Right renal cortex interstitium (tissue), 3 donors: ENCODE results near the gene KRT32. TPM values are rescaled to one million over a fixed set of nuclear protein-coding genes. Genes with fewer than 3 reads are reported as not detected.
A peak's percentile ranks its signal among the peaks of the same experiment; 100 is the strongest.

ENCODE experiments used
- DNase-seq, 3 donors: peaks; one replicate each; pipeline ENCODE4 v3.0.0-alpha.2; 2013; ENCODE audit warnings: low read depth in 3 of 3, low spot score in 2 of 3
- polyA plus RNA-seq, 3 donors: library from polyadenylated mRNA; unstranded; fragments of 120-200 nt; gene quantifications; one replicate each; pipeline ENCODE4 v1.2.1, GENCODE V29; 2013; ENCODE audit not compliant: insufficient read length in 3 of 3

KRT32 gene
- polyA plus RNA-seq = not detected

DNA sequence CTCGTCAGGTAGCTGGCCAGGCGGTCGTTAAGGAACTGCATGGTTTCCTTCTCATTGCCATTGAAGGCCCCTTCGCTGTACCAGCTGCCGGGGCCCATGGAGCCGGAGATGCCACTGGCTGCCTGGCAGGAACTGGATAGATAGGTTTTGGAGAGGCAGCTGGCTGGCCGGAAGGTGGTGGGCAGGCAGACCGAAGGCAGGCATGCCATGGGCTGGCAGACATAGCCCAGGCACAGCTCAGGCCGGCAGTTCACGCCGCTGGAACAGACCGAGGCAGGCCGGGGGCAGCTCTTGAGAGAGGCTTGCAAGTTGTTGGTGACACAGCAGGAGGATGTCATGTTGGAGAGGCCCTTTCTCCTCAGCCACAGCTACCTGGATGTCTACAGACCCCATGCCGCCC, at the start of gene KRT32:
KRT32 (minus strand) TSS at position 399 of the 400 bp plus-strand sequence; CDS start at position 338, 61 bp downstream.
- no peak for DNase-seq

DNA sequence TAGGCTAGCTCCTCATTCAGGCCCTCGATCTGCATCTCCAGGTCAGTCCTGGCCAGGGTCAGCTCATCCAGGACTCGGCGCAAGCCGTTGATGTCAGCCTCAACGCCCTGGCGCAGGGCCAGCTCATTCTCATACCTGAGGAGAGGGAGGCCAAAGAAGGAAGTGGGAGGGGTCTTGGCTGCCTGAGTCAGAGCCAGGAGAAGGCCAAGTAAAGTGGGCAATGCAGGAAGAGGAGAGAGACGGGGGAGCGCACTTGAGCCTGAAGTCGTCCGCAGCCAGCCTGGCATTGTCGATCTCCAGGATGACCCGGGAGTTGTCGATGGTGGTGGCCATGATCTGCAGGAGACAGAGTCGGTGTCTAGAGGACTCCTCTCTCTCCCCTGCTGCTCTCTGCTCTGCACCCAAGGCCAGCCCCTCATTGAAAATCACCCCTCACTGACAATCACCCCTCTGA, 49.7 kb upstream of the KRT32 start:
- DNase-seq = no peak

DNA sequence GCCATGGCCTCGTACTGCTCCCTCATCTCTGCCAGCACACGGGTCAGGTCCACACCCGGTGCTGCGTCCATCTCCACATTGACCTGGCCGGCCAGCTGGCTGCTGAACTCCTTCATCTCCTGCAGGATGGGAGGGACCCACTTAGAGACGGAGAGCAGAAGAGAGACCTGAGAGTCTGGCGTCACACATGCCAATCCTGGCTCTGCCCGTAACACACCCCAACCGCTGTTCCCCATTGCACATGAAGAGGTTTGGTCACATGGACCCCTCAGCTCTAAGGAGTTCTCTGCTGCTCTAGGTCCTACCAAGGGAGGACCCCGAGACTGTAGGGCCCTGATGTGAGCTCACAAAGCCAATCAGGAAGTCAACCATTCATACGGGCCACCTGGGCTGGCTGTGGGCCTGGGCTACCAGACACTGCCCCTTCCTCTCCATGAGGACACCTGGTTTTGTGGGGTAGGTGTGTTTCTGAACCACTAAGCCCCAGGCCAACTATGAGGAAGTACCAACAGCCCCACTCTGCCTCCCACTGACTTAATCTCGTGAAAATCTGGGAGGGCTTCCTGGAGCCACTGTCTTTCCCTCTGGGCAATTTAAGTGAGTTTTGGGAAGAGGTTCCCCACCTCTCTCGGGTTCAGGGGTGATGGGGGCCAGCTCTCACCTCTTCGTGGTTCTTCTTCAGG, 49.1 kb upstream of the KRT32 start:
- no peak for DNase-seq

DNA sequence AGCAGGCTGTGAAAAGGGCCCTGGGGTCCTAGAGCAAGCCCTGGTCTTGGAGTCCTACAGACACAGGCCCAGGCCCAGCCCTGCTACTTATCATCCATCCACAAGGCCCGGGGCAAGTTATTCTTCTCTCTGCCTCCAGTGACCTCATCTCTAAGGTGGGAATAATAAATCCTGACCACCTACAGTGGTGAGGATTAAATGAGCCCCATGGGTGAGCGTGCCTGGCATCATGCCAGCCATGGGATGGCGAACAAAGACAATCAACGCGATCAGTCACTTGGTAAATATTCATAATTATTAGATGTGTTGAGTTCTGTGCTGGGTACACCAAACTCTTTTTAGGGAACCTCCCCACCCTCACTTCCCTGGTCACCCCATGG, 46.0 kb upstream of the KRT32 start:
- no peak for DNase-seq

DNA sequence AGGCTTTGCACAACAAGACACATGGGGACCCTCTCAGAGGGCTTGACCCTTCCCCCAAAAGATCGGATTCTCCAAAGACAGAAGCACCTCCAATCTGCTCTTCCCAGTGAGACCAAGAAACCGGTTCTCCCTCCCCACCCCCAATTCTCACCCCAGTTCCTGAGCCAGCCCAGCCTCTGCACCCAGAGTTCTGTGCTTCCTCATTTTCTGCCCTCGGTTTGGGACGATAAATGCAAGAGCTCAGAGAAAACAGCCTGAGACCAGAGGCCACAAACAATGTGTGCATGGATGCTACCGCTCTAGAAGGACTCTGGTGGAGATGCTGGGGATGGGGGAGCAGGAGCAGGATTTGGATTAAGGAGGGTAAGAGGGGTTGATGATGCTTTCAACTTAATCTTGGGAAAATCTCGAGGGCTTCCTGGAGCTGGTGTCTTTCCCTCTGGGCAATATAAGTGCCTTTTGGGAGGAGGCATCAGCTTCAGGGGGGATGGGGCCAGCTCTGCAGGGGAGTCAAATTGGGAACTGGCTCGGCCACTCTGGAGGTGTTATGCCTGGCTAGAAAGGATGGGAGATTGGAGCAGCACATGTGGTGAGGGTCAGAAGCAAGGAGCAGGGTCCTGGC, 45.5 kb upstream of the KRT32 start:
- no peak for DNase-seq

DNA sequence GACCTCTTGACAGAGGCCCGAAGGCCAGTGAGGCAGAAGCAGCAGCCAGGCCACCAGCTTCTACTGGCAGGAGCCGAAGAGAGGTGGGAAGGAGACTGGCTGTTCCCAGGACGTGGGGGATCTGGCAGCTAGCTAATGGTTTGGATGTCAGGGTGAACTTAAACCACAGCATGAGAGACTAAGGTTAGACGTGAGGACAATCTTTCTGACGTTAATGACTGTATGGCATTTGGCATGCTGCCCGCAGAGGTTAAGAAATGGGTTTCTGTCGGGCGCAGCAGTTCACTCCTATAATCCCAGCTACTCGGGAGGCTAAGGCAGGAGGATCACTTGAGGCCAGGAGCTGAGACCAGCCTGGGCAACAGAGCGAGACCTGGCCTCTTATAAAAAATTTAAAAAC, 44.5 kb upstream of the KRT32 start:
- DNase-seq = no peak

DNA sequence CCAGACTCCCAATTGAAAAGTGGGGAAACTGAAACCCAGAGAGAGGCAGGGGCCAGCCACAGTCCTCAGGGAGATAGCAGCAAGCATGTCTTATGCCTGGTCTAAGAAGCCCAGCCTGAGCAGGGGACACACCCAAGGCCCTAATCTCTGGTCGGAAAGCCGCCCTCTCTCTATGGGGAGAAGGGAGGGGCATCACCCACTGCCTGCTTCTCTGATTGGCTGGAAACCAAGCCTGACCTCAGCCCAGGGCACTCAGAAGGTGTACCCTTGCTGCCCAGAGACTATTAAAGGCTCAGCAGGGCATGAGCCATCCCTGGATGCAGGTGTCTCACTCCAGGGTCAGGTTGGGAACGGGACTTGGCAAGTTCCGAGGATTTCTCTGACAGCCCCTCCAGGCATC, 43.9 kb upstream of the KRT32 start:
- no peak for DNase-seq

DNA sequence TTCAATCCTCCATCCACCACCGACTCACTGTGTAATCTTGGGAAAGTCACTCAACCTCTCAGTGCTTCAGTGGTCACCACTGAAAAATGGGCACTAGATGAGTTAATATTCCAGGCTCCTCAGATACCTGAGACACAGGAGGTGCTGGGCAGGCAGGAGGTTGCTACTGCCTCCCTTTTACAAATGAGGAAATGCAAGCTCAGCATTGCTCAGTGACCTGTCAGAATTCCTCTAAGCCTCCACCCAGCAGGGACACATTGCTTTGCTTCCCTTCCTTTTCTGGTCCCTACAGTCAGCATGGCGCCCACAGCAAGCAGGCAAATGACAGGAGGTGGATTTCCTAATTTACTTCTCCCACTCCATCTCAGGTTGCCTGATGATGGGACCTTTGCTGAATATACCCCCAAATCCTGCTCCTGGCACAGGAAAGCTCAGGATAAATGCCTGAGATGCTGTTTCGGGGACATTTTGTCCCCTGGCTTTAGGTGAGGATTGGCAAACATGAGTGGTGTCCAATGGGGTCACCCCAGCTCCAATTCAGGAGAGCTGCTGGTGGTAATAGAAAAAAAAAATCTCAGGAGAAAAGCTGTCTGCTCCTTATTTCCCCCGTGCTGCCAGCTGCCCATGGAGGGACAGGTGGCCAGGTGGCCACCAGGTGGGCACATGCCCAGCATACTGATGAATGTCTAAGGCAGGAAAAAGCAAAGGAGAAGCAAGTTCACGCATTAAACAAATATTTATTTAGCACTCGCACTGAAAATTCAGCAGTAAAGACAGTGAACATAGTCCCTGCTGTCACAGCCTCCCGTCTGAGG, 43.3 kb upstream of the KRT32 start:
- DNase-seq = no peak

DNA sequence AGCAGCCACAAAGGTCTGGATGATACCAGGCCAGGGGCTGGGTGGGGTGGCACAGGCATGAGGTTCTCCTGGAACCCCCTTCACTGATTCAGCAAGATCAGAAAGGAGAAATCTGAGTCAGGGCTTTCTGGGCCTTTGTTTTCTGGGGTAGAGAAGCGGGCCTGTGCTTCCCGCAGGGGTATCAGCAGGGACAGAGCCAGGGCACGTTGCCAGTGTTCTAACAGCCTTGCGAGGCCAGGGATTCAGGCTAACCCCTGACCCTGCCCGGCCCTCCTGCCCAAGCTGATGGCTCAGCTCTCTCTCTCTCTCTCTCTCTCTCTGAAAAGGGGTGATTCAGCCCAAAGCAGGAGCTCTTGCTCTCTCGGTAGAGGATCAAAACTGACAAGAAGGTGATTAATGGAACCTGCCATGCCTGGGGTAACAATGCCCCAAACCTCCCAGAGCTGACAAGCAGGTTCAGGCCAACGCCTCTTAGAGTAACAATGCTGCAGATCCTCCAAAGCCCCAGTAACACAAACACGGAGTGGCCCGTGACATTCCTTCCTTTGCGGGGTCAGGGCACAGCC, 40.2 kb upstream of the KRT32 start:
- no peak for DNase-seq

DNA sequence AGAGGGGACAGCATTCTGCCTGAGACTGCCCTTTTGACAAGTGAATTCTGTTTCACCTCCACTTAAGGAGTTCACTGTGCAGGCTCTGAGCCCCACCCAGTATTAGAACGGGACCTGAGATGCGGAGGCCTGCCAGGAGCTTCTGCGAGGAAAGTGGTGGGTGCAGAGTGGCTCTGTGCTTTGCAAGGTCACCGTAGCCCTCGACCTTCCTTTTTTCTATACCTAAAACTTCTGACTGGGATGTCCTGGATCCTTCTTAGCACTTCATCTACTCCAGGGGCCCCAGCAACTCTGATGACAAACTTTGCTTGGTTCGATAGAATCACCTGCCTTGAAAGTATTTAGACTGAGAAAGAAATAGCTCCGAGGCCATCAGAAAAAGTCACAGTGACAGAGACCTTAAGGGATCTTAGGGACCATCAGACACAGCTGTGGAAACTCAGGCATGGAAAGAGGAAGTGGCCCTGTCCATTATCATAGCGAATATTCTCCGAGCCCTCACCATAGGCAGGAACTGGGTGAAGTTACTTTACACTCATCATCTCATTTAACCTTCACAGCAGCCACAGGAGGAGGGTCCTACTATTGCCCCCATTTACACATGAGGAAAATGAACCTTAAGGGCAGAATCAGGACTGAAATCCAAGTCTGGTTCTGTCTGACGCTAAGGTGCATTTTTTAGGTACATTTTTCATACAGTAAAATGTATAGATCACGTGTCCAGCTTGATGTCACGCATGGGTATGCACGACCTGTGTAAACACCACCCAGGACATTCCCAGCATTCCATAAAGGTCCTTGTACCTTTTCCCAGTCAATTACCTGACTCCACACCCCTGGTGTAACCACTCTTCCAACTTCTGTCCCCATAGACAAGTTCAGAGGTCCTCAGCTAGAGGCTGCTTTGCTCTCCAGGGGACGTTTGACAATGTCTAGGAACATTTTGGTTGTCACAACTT, 38.9 kb upstream of the KRT32 start:
- DNase-seq = no peak

DNA sequence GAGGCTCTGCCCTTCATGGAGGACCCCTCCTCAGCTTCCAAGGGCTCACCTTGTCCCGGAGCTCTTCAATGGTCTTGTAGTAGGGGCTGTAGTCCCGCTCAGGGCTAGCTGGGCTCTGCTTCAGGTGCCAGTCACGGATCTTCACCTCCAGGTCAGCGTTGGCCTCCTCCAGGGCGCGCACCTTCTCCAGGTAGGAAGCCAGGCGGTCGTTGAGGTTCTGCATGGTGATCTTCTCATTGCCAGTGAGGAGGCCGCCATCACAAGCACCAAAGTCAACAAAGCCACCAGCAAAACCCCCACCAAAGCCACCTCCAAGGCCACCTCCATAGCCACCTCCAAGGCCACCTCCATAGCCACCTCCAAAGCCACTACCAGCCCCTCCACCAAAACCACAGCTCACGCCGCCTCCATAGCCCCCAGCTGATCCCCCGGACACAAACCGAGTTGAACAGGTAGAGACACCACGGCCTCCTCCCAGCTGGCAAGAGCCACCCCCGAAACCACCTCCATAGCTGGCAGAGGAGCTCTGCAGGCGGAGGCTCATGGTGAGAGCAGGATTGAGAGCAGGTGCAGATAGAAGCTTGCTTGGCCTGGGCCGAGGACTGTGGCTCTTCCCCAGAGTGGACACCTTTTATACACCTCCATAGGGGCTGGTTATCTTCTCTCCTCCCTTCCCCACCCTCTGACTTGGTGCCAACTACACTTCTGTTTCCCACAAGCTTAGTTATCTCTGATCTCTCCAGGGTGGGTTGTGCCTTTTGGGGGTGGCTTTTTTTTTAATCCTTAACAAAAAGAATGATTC, 38.0 kb upstream of the KRT32 start, which contains the start of gene KRT13:
KRT13 (minus strand) TSS at position 606 of the 802 bp plus-strand sequence; CDS start at position 544, 62 bp downstream.
- no peak for DNase-seq

DNA sequence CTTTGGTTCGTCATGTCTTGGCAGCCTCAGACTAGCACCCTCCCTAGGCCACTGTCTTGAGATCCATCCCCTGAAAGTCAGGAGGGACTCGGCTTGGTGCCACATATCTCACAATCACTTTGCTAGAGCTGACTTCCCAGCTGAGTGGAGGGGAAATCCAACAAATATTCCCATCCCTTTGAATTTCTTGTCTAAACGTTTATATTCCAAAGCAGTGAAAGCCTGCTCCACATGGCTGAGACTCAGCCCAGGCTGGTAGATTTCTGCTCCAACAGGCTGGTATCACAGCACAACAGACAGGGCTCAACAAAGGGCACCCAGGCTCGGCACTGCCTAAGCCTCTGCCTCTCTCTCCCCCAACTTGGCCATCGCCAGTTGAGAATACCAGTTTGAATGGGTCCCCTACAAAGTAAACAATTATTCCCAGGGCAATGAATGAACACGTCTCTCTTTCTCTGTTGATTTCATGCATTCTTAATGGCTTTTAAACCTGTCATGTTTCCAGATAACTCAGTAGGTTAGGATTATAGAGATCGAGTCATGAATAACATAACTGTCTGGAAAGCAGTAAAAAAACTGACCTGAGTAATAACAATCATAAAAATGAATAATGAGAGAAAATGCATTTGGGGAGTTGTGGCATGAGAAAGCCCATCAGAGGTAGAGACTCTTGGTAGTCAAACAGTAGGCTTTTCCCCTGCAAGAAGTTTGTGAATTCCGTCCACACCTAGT, 37.2 kb upstream of the KRT32 start:
- no peak for DNase-seq

DNA sequence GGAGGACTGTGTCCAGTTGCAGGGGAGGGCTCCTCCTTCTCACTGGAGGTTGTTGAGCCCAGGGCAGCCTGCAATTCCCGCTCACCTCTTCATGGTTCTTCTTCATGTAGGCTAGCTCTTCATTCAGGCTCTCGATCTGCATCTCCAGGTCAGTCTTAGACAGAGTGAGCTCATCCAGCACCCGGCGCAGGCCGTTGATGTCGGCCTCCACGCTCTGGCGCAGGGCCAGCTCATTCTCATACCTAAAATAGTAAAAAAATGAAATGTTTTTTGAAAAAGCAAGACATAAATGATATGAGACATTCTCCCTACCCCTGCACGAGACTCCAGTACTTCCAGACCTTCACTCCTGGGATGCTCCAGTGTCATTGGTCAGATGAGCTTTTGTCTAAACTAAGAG, 36.0 kb upstream of the KRT32 start:
- no peak for DNase-seq

DNA sequence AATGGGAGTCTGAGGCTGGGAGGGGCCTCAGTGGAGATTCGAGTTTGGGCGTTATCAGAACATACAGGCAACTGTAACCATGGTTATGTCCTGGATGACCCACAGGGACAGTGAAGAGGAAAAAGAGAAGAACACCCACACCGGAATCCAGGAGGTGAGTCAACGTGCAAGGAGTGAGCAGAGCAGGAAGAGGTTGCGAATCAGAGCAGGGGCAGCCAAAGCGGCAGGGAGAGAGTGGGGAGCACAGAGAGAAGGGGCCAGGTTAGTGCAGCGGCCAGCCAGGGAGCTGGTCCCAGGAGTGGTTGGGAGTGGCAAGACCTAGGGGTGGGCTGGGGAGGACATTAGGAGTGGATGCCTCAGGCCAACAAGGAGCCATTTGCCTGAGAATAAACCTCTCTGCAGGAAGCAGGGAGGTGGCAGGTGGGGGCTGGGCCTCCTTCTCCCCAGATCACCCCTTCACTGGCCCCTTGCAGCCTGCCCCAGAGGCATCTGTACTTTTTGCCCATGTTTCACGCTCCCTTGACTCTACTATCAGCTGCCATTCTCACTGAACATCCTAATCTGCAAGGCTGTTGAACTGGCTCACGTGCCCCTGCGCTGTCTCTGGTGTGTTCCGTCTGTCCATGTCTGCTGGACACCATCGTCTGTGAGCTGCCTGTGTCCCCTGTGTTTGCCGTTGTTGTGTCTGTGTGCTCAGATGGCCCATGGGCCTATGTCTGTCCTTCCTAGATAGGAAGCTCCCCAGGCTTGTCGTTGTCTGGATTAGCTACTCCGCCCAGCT, 33.1 kb upstream of the KRT32 start:
- no peak for DNase-seq

DNA sequence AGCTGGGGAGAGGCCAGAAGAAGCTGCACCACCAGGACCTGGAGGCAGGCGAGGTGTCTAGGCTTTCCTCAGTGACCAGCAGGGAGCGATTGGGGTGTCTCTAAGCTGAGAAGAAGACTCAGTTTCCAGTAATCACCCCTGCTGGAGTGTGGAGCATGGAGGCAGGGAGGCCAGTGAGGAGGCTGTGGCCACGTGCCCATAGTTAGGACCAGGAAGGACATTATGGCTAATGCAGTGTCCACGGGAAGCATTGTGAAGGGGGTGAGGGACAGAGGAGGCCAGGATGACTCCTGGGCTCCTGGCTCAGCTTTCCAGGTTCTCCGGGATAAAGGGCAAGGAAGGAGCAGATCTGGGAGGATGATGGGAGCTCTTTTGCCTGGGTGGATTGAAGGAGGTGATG, 32.5 kb upstream of the KRT32 start:
- no peak for DNase-seq

DNA sequence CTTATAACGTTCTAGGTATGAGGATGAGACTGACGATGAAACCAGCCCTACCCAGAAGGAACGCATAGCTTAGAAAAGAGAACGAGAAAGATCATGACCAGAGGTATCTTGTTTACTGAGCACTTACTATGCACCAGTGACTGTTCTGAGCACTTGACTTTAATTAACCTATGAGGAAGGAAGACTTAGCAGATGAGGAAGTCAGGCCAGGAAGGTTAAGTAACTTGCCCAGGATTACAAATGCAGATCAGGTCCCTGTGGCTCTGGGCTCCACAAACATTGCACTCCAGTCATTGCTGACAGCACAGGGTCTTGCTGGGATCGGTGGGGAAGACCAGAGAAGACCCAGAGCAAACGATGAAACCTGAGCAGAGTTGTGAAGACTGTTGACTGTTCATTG, 31.1 kb upstream of the KRT32 start:
- DNase-seq = no peak

DNA sequence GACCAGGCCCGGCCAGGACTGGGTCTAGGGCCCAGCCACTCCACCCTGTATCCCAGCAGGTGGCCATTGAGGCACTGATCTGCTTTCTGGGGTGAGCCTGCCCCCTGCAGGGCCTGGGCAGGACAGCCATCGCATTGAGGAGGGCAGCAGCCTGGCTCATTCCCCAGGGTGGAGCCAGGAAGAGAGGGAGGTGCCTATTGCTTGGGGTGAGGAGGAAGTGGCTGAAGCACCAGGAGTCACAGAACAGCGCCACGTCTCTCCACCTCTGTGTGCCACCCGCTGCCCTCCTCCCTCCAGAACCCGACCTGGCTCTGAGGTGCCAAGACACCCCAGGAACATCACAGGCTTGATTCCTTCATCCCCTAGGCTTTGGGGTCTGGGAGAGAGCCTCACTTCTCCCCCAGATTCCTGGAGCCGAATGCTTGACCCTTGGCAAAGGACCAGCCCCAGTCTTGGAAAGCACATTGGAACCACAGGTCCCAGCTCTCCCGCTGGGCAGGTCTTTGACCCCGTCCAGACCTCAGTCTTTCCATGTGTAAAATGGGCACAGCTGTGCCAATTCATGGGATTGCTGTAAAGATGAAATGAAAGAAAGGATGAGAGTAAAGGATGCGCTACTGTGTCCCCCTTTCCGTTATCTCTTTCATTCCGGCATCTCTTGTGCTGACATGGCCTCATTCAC, 29.8 kb upstream of the KRT32 start:
- peak in 1 of 3 donors; percentile 36 for DNase-seq
